GM12875 (cell line): ENCODE data around the gene ASTN1.

ENCODE experiments used
- H3K4me3 ChIP-seq: one replicate; pipeline ENCODE4 v1.5.1; 2011; ENCODE audit warnings: low read depth, low read length, control low read depth
- TF ChIP-seq, protein P1 (sequence below): IDR thresholded peaks from 2 replicates; pipeline ENCODE4 v1.5.1; 2011; ENCODE audit warnings: low read depth, mild to moderate bottlenecking, control low read depth, inconsistent platforms, low read length, moderate library complexity, borderline replicate concordance; ENCODE audit not compliant: insufficient read depth

Gene ASTN1

GRCh38 chr1:177174921-177175634 is 10.6 kb upstream of the ASTN1 start:
- TF ChIP-seq, protein P1, sequence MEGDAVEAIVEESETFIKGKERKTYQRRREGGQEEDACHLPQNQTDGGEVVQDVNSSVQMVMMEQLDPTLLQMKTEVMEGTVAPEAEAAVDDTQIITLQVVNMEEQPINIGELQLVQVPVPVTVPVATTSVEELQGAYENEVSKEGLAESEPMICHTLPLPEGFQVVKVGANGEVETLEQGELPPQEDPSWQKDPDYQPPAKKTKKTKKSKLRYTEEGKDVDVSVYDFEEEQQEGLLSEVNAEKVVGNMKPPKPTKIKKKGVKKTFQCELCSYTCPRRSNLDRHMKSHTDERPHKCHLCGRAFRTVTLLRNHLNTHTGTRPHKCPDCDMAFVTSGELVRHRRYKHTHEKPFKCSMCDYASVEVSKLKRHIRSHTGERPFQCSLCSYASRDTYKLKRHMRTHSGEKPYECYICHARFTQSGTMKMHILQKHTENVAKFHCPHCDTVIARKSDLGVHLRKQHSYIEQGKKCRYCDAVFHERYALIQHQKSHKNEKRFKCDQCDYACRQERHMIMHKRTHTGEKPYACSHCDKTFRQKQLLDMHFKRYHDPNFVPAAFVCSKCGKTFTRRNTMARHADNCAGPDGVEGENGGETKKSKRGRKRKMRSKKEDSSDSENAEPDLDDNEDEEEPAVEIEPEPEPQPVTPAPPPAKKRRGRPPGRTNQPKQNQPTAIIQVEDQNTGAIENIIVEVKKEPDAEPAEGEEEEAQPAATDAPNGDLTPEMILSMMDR, result no peak

DNA sequence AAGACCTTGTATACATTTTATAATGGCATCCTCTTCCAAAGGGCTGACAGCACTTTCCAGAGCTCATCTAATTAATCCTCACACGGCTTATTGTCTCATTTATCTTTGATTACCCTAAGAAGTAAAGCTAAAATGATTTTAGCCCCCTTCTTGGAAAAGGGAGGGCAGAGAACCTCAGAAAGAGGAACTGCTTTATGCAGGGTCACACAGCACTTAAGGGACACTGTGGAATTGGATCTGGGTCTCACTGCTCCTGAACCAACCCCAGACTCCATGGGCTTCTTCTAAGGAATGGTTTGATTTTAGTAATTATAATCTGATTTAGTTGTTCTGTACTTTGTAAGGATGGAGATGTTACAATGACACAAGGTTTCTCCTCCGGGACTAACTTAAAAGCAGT is 9.5 kb upstream of the ASTN1 start:
- H3K4me3 ChIP-seq, result no peak overlapping the region
- TF ChIP-seq, protein P1, result no peak

More at GRCh38 chr1:177174921-177175634, 10.6 kb upstream of the ASTN1 start:
- H3K4me3 ChIP-seq, result no peak overlapping the region

GRCh38 chr1:177172866-177173265 is 8.4 kb upstream of the ASTN1 start:
- TF ChIP-seq, protein P1, result no peak
- H3K4me3 ChIP-seq, result no peak overlapping the region

GRCh38 chr1:177172272-177172671 is 7.8 kb upstream of the ASTN1 start:
- no peak overlapping the region for H3K4me3 ChIP-seq
- TF ChIP-seq, protein P1, result no peak

DNA sequence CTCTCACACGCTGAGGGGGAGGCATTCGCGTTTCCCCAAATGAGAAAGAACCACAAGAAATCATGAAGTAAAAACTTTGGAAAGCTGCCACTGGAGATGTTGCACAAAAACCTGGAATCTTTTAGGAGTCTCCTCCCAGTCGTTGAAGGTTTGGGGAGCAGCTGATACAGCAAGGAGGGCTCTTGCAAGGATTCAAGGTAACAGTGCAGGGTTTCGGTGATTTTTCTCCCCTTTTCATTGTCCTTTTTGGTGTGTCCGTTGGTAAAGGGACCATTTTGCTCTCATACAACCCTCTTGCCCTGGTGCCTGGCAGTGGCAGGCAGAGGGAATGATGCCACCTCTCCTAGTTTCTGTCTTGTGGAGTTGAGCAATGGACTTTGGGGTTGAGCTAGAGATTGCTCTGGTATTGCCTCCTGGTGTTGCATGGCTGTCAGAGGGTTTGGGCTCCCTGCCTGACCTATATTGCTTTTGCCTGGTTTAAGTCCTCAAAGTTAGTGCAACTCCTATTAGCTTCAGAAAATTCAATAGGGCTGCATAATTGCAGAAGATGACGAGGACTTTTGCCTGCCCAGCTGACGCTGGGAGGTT is 7.1 kb upstream of the ASTN1 start:
- TF ChIP-seq, protein P1, result no peak
- no peak overlapping the region for H3K4me3 ChIP-seq

GRCh38 chr1:177170756-177171535 is 6.4 kb upstream of the ASTN1 start, which contains the start of gene BRINP2:
TSS of gene BRINP2 (plus strand) at chr1:177170958. CDS start at chr1:177229877, 58,919 bp downstream.
- TF ChIP-seq, protein P1, result no peak
- H3K4me3 ChIP-seq, result no peak within 1 kb of the TSS
